A673 (cell line): ENCODE results near the gene EYS. TPM values are rescaled to one million over a fixed set of nuclear protein-coding genes. Genes with fewer than 3 reads are reported as not detected.

ENCODE experiments used
- BruUV-seq: library from RNA; stranded (reverse); fragments of 400-500 nt; replicated peaks from 2 replicates; lab custom pipeline; 2021; lab: Mats Ljungman, UMichigan
- CTCF ChIA-PET: fragments of 300-600 bp; sonication (Branson Sonifier 250); formaldehyde crosslinking; loops from one replicate; lab custom pipeline; 2022; ENCODE audit warnings: antibody characterized with exemption; lab: Charles Lee
- POLR2A ChIA-PET: fragments of 300-600 bp; sonication (Branson Sonifier 250); formaldehyde crosslinking; loops from one replicate; lab custom pipeline; 2022; ENCODE audit warnings: antibody characterized with exemption; ENCODE audit not compliant: low non-redundant PET; lab: Charles Lee
- DNase-seq: peaks from one replicate; pipeline ENCODE4 v3.0.0-alpha.2; 2015; ENCODE audit warnings: low spot score
- H3K27ac ChIP-seq: fragments of 200-600 bp; sonication (generic); 2 replicates; pipeline ENCODE4 v1.5.1; 2016; ENCODE audit warnings: mixed run types, low read depth, mild to moderate bottlenecking, mixed read lengths, antibody characterized with exemption, low read length; ENCODE audit not compliant: poor library complexity, severe bottlenecking
- H3K27me3 ChIP-seq: fragments of 200-600 bp; sonication (generic); replicated peaks from 2 replicates; pipeline ENCODE4 v1.6.1; 2017; ENCODE audit warnings: mixed run types, low read depth, mild to moderate bottlenecking, mixed read lengths, antibody characterized with exemption, low read length; ENCODE audit not compliant: insufficient read depth, poor library complexity
- H3K36me3 ChIP-seq: fragments of 200-600 bp; sonication (generic); 2 replicates; pipeline ENCODE4 v1.6.1; 2016; ENCODE audit warnings: mixed run types, mild to moderate bottlenecking, mixed read lengths, antibody characterized with exemption, low read length; ENCODE audit not compliant: insufficient read depth, poor library complexity, severe bottlenecking
- H3K4me1 ChIP-seq: fragments of 200-600 bp; sonication (generic); 2 replicates; pipeline ENCODE4 v1.6.1; 2017; ENCODE audit warnings: mixed run types, mild to moderate bottlenecking, mixed read lengths, antibody characterized with exemption, low read length; ENCODE audit not compliant: insufficient read depth, poor library complexity, severe bottlenecking
- H3K4me3 ChIP-seq: fragments of 200-600 bp; sonication (generic); 2 replicates; pipeline ENCODE4 v1.5.1; 2016; ENCODE audit warnings: low read depth, mixed run types, mild to moderate bottlenecking, mixed read lengths, low read length; ENCODE audit not compliant: poor library complexity, severe bottlenecking
- H3K9me3 ChIP-seq: fragments of 200-600 bp; sonication (generic); 2 replicates; pipeline ENCODE4 v1.6.1; 2016; ENCODE audit warnings: mixed run types, low read depth, mild to moderate bottlenecking, mixed read lengths, antibody characterized with exemption, low read length; ENCODE audit not compliant: poor library complexity, severe bottlenecking
- EZH2 ChIP-seq: fragments of 200-600 bp; sonication (generic); IDR thresholded peaks from 2 replicates; pipeline ENCODE4 v1.6.1; 2017; ENCODE audit warnings: borderline replicate concordance, low read depth, mild to moderate bottlenecking, mixed read lengths, antibody characterized with exemption, low read length; ENCODE audit not compliant: poor library complexity, severe bottlenecking
- intact Hi-C: fragments of 100-400 bp; cut with micrococcal nuclease; formaldehyde crosslinking; loops from one replicate; pipeline ENCODE4 v1.10.0; 2022; ENCODE audit not compliant: unreplicated experiment
- total RNA-seq: library from RNA; stranded (reverse); gene quantifications from 2 replicates; pipeline ENCODE4 v1.2.3, GENCODE V29; 2021
- TF ChIP-seq, protein P1 (sequence below): fragments of 300-800, 200-600 bp; sonication (generic); conservative IDR thresholded peaks from 2 replicates; pipeline ENCODE4 v1.5.1; 2017; ENCODE audit warnings: low read depth, mild to moderate bottlenecking, antibody characterized with exemption, low read length, moderate library complexity, mixed read lengths

EYS gene
- total RNA-seq, 1 experiment from 2014 or later, result 0.47 TPM

DNA sequence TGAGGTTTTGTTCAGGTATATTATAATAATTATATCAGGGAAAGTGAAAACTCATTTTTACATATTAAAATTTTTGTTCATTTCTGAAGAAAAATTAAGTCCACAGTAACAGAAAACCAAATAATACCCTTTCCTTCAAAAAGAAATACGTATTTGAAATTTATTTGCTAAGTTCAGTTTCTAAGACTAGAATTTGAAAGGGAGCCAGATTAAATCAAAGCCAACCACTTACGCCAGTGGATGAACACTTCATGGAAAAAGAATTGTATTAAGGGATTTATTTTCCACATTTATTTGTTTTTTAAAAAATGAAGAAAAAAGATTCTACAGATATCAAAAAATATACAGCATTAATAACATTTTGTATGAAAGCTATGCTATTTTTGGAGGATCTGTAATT lies 654.4 kb downstream of the EYS start:
- intact Hi-C loops, result no loop called here

GRCh38 chr6:65045801-65046200 lies 661.2 kb downstream of the EYS start:
- BruUV-seq, result no TSS peak
- no peak overlapping the region for H3K27ac ChIP-seq
- CTCF ChIA-PET, result no interaction called here
- intact Hi-C loops, result no loop called here
- no peaks in the 10 kb centered on the region for H3K36me3 ChIP-seq
- H3K9me3 ChIP-seq, result no peaks in the 10 kb centered on the region
- TF ChIP-seq EZH2, result no peak
- TF ChIP-seq, protein P1, sequence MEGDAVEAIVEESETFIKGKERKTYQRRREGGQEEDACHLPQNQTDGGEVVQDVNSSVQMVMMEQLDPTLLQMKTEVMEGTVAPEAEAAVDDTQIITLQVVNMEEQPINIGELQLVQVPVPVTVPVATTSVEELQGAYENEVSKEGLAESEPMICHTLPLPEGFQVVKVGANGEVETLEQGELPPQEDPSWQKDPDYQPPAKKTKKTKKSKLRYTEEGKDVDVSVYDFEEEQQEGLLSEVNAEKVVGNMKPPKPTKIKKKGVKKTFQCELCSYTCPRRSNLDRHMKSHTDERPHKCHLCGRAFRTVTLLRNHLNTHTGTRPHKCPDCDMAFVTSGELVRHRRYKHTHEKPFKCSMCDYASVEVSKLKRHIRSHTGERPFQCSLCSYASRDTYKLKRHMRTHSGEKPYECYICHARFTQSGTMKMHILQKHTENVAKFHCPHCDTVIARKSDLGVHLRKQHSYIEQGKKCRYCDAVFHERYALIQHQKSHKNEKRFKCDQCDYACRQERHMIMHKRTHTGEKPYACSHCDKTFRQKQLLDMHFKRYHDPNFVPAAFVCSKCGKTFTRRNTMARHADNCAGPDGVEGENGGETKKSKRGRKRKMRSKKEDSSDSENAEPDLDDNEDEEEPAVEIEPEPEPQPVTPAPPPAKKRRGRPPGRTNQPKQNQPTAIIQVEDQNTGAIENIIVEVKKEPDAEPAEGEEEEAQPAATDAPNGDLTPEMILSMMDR, result no peak
- no peaks in the 10 kb centered on the region for H3K4me1 ChIP-seq
- DNase-seq, result no peak
- POLR2A ChIA-PET, result no interaction called here
- H3K27me3 ChIP-seq, result no peaks in the 10 kb centered on the region
- no peak overlapping the region for H3K4me3 ChIP-seq

More for the DNA sequence above, 654.4 kb downstream of the EYS start:
- Histone ChIP-seq H3K36me3 (no peaks in the 10 kb centered on the region), H3K27me3 (no peaks in the 10 kb centered on the region), H3K4me3 (no peak overlapping the region), H3K4me1 (no peaks in the 10 kb centered on the region), H3K27ac (no peak overlapping the region), H3K9me3 (no peaks in the 10 kb centered on the region)
- TF ChIP-seq, protein P1, result no peak
- TF ChIP-seq EZH2, result no peak
- CTCF ChIA-PET, result no interaction called here
- POLR2A ChIA-PET, result no interaction called here
- DNase-seq, result no peak
- no TSS peak for BruUV-seq

DNA sequence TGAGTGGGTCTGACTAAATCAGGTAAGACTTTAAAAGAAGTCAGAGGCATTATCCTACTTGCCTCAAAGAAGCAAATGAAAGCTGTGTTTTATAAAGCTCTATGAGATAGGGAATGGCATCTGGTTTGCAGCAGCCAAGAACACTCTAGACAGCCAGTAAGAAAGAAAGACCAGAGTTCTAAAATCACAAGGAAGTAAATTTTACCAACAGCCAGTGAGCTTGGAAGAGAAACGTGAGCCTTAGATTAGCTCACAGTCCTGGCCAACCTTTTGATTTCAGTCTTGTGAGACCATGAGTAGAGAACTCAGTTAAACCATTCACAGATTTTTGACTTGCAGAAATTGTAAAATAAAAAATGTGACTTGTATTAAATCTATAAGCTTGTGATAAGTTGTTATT lies 693.0 kb downstream of the EYS start:
- no peak for TF ChIP-seq EZH2
- TF ChIP-seq, protein P1, result no peak
- no peaks in the 10 kb centered on the region for H3K9me3 ChIP-seq
- no peaks in the 10 kb centered on the region for H3K27me3 ChIP-seq
- H3K4me1 ChIP-seq, result no peaks in the 10 kb centered on the region
- H3K36me3 ChIP-seq, result no peaks in the 10 kb centered on the region
- CTCF ChIA-PET, result no interaction called here
- no peak overlapping the region for H3K27ac ChIP-seq
- no peak for DNase-seq
- intact Hi-C loops, result no loop called here
- BruUV-seq, result no TSS peak
- H3K4me3 ChIP-seq, result no peak overlapping the region
- POLR2A ChIA-PET, result no interaction called here
